Uterus (tissue), 4 donors: ENCODE measurements around the gene CDK6. TPM values are rescaled to one million over a fixed set of nuclear protein-coding genes. Genes with fewer than 3 reads are reported as not detected.

Source experiments
- DNase-seq, 2 donors: peaks; one replicate each; pipeline ENCODE4 v3.0.0-alpha.2; 2019 to 2020
- H3K27ac ChIP-seq, 2 donors: fragments of 200-600 bp; sonication (generic); 1 replicate in 1 of 2; 2 replicates in 1 of 2; pipeline ENCODE4 v1.5.1; 2016 to 2018
- H3K27me3 ChIP-seq, 2 donors: fragments of 200-600 bp; sonication (generic); one replicate each; pipeline ENCODE4 v1.5.1; 2018 to 2019; ENCODE audit warnings: control low read depth in 1 of 2
- H3K36me3 ChIP-seq, 2 donors: fragments of 200-600 bp; sonication (generic); one replicate each; pipeline ENCODE4 v1.5.1; 2019; ENCODE audit warnings: control low read depth in 1 of 2
- H3K4me1 ChIP-seq, 2 donors: fragments of 200-600 bp; sonication (generic); one replicate each; pipeline ENCODE4 v1.5.1; 2018 to 2019; ENCODE audit warnings: control low read depth in 1 of 2
- H3K4me3 ChIP-seq, 2 donors: fragments of 200-600 bp; sonication (generic); 1 replicate in 1 of 2; 2 replicates in 1 of 2; pipeline ENCODE4 v1.5.1; 2018 to 2019; ENCODE audit warnings: mild to moderate bottlenecking in 1 of 2
- H3K9me3 ChIP-seq, 2 donors: fragments of 200-600 bp; sonication (generic); one replicate each; pipeline ENCODE4 v1.5.1; 2019; ENCODE audit warnings: control low read depth in 1 of 2
- POLR2A ChIP-seq, 2 donors: fragments of 450-650 bp; IDR thresholded peaks; one replicate each; pipeline ENCODE4 v1.6.1; 2016; ENCODE audit warnings: antibody characterized with exemption in 2 of 2, mild to moderate bottlenecking in 1 of 2, moderate library complexity in 1 of 2
- intact Hi-C: fragments of 100-400 bp; cut with DNase I; formaldehyde crosslinking; loops from one replicate; pipeline ENCODE4 v1.15.1; 2023; ENCODE audit warnings: low total_unique reads
- total RNA-seq, 4 donors: library from RNA; depleted of rRNA in 3 of 4; stranded (reverse); fragments of >200 nt in 3 of 4; gene quantifications; one replicate each; pipeline versions ENCODE4 v1.1.0 to v1.2.4, GENCODE V29; 2014 to 2023
- TF ChIP-seq, protein P1 (sequence below), 4 experiments: fragments of 200-600 bp in 2 of 4; fragments of 450-650 bp in 2 of 4; sonication (generic) in 2 of 4; IDR thresholded peaks; one replicate each; pipeline ENCODE4 v1.5.1; 2016 to 2019; ENCODE audit warnings: antibody characterized with exemption in 4 of 4, mild to moderate bottlenecking in 2 of 4, moderate library complexity in 1 of 4
- donor health status: DM: yes; HTN: yes; CAD: no.

Gene CDK6
- total RNA-seq, 4 donors from 2014 or later: 5.9 to 117 (median 15.2) TPM

DNA sequence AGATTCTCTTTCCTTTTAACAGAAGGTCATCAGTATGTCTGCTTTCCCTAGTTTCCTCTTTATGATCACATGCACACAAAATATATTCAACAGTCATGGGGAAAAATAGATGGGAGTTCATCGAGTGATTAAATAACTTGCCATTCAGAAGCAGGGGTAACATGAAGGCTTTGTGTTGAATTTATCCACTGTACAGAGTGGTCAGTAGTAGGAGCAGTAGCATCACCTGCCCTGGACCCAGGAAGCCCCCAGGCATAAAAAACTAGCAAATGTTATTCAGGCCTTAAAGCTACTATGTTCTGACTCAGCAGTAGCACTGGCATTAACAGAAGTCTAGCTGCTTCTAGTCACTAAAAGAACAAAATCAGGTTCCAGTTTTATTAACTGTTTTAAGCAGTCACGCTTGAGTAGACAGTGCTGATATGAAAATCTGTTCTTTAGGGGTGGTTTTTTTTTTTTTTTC, 214.8 kb downstream of the CDK6 start:
- intact Hi-C loops: no loop called here
- no peak for DNase-seq
- no peak overlapping the region for H3K27ac ChIP-seq

DNA sequence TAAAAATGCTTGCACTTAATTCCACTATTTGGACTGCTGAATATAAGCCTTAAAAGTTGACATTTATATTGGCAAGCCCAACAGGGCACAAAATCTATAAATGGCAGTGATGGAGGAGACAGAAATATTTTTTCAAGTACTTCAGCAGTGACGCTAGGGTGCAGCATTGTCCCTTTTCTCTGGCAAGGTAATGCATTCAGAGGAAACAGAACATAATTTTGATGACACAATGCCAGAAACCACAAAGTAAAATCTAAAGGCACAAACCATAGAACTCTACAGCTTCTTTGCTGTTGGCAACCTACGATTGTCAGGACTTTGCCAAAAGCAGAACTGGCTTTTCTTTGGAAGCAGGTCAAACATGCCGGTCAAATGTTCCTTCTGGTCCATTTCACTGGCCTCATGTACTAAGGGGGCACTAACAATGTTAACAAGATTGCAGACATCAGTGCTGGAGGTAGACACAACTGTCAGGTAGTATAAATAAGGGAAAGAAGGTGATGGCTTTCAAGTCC, 215.3 kb downstream of the CDK6 start:
- Histone ChIP-seq H3K4me1 (no peaks in the 10 kb centered on the region), H3K27me3 (no peaks in the 10 kb centered on the region), H3K36me3 (no peaks in the 10 kb centered on the region), H3K27ac (no peak overlapping the region), H3K9me3 (no peaks in the 10 kb centered on the region), H3K4me3 (no peak overlapping the region)
- DNase-seq: peak; percentile 43 to 61
- intact Hi-C loops: no loop called here
- TF ChIP-seq, protein P1, sequence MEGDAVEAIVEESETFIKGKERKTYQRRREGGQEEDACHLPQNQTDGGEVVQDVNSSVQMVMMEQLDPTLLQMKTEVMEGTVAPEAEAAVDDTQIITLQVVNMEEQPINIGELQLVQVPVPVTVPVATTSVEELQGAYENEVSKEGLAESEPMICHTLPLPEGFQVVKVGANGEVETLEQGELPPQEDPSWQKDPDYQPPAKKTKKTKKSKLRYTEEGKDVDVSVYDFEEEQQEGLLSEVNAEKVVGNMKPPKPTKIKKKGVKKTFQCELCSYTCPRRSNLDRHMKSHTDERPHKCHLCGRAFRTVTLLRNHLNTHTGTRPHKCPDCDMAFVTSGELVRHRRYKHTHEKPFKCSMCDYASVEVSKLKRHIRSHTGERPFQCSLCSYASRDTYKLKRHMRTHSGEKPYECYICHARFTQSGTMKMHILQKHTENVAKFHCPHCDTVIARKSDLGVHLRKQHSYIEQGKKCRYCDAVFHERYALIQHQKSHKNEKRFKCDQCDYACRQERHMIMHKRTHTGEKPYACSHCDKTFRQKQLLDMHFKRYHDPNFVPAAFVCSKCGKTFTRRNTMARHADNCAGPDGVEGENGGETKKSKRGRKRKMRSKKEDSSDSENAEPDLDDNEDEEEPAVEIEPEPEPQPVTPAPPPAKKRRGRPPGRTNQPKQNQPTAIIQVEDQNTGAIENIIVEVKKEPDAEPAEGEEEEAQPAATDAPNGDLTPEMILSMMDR (IDR thresholded peaks at IDR 0.05): peak; percentile 63 to 91 (median 78)
- no peak for TF ChIP-seq POLR2A (IDR thresholded peaks at IDR 0.05)

More for the DNA sequence above, 214.8 kb downstream of the CDK6 start:
- Histone ChIP-seq H3K27me3 (no peaks in the 10 kb centered on the region), H3K4me1 (no peaks in the 10 kb centered on the region), H3K36me3 (no peaks in the 10 kb centered on the region), H3K9me3 (no peaks in the 10 kb centered on the region), H3K4me3 (no peak overlapping the region)
- TF ChIP-seq, protein P1 (IDR thresholded peaks at IDR 0.05): no peak
- no peak for TF ChIP-seq POLR2A (IDR thresholded peaks at IDR 0.05)

DNA sequence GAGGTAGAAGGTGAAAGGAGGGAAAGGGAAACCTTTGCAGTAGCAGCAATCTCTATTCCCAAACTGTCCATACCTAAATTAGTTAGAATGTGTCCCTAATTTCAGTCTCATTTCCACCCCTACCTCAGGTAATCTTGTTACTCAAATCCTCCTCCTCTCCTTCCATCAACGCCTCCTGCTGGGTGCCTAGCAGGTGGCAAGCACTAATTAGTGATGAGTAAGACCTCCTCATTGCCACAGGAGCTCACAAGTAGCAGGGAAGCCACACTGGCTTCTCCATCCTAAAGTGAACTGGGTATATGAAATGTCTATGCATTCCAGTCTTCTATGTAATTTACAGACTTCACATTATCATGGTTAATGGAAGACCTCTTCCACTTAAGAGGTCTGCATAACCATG, 220.5 kb downstream of the CDK6 start:
- Histone ChIP-seq H3K27ac (no peak overlapping the region), H3K4me3 (no peak overlapping the region), H3K4me1 (no peaks in the 10 kb centered on the region), H3K9me3 (no peaks in the 10 kb centered on the region), H3K36me3 (no peaks in the 10 kb centered on the region), H3K27me3 (no peaks in the 10 kb centered on the region)
- no peak for TF ChIP-seq POLR2A (IDR thresholded peaks at IDR 0.05)
- TF ChIP-seq, protein P1 (IDR thresholded peaks at IDR 0.05): no peak
- intact Hi-C loops: loop anchor here (10.0 kb wide), 1 partner anchor 439 kb away; no protein-coding TSS in a partner anchor
- DNase-seq: no peak

DNA sequence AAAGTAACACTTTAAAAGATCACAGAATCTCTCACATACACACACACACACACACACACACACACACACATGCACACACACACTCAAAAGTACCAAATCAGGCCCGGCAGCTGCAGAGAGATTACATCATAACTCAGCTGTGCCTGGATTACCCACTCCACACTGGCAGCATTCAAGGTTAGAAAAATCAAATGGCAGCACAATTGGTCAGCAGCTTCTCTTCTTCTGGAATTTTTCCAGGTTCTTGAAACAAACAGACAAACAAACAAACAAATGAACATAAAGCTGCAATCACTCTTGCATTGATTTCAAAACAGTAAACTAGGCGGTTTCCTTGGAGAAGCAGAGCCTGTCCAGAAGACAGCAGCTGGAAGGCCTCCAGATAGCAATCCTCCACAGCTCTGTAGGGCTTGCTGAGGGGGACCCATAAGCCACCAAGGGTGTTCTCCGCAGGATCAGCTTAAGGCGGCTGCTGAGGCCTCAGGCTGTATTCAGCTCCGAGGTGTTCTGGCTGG, 221.7 kb downstream of the CDK6 start:
- Histone ChIP-seq H3K9me3 (no peaks in the 10 kb centered on the region), H3K36me3 (no peaks in the 10 kb centered on the region), H3K27ac (no peak overlapping the region), H3K4me3 (no peak overlapping the region), H3K4me1 (no peaks in the 10 kb centered on the region), H3K27me3 (no peaks in the 10 kb centered on the region)
- no peak for TF ChIP-seq POLR2A (IDR thresholded peaks at IDR 0.05)
- TF ChIP-seq, protein P1 (IDR thresholded peaks at IDR 0.05): no peak
- intact Hi-C loops: loop anchor here (10.0 kb wide), 1 partner anchor 440 kb away; no protein-coding TSS in a partner anchor
- DNase-seq: no peak

DNA sequence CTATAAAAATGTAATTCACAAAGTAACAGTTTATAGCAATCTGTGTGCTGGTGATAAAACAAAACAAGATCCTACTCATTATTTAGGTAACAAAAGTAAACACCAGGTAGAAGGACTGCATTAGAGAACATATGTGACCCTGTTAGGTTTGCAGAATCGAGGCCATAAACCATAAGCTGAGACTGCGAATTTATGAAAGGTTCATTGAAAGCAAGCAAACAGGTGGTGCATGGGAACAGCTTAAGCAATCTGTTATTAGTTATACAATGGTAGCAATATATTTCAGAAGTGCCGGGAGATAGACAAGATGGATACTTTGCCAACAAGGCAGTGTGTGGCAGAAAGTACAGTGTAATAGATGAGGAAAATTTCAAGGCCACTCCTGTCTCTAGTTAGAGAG, 222.7 kb downstream of the CDK6 start:
- H3K4me3 ChIP-seq: no peak overlapping the region
- no peaks in the 10 kb centered on the region for H3K27me3 ChIP-seq
- no peak for DNase-seq
- intact Hi-C loops: loop anchor here (10.0 kb wide), 1 partner anchor 441 kb away; no protein-coding TSS in a partner anchor
- no peak overlapping the region for H3K27ac ChIP-seq
- TF ChIP-seq POLR2A (IDR thresholded peaks at IDR 0.05): no peak
- TF ChIP-seq, protein P1 (IDR thresholded peaks at IDR 0.05): no peak
- H3K36me3 ChIP-seq: no peaks in the 10 kb centered on the region
- no peaks in the 10 kb centered on the region for H3K4me1 ChIP-seq
- no peaks in the 10 kb centered on the region for H3K9me3 ChIP-seq
